ENCODE results near the gene TFCP2L1.
"Not testable (repeated sequence)": the region's sequence is repeated elsewhere in the genome, so short reads cannot be mapped to it uniquely, and the experiment has no call there.

The TFCP2L1 gene

GRCh38 chr2:121298476-121298875 lies 13.5 kb upstream of the TFCP2L1 start:
- Histone ChIP-seq H3K9me2 (ENCODE audit: low read depth, low read length) (no peaks in the 10 kb centered on the region), H3K4me1 (ENCODE audit: insufficient read depth, low read length, severe bottlenecking) (no peaks in the 10 kb centered on the region), H3K4me3 (ENCODE audit: low read depth, low read length, poor library complexity, severe bottlenecking) (no peak overlapping the region), H3K9ac (ENCODE audit: low read length) (no peak overlapping the region), H3K9me3 (ENCODE audit: low read length) (no peaks in the 10 kb centered on the region), H3K36me3 (ENCODE audit: insufficient read depth, low read length) (no peaks in the 10 kb centered on the region), H3F3A (ENCODE audit: insufficient read depth, low read length) (no peaks in the 10 kb centered on the region), H3K4me2 (ENCODE audit: low read length) (no peak overlapping the region), H4K20me1 (ENCODE audit: insufficient read depth, low read length) (no peaks in the 10 kb centered on the region), H3K27me3 (ENCODE audit: insufficient read depth, low read length) (peaks cover 3% of the 10 kb centered on the region; the same call in 1 of the 2 replicates), H2AFZ (ENCODE audit: low read length) (no peak overlapping the region), H3K27ac (ENCODE audit: low read depth, low read length, poor library complexity, severe bottlenecking) (no peak overlapping the region), H3K79me2 (ENCODE audit: insufficient read depth, low read length) (no peaks in the 10 kb centered on the region)
- TF ChIP-seq CTCF (IDR thresholded peaks at IDR 0.05; ENCODE audit: low read length) (no peak), EZH2 (IDR thresholded peaks at IDR 0.05; ENCODE audit: borderline replicate concordance, low read length) (no peak)

- H4K20me1 ChIP-seq (ENCODE audit: insufficient read depth, low read length); H3K4me3 ChIP-seq (ENCODE audit: low read depth, low read length, poor library complexity, severe bottlenecking); H3K9me3 ChIP-seq (ENCODE audit: low read length); H3K9me2 ChIP-seq (ENCODE audit: low read depth, low read length); H3K4me2 ChIP-seq (ENCODE audit: low read length); H3K27ac ChIP-seq (ENCODE audit: low read depth, low read length, poor library complexity, severe bottlenecking); H3K9ac ChIP-seq (ENCODE audit: low read length); H3K79me2 ChIP-seq (ENCODE audit: insufficient read depth, low read length); H2AFZ ChIP-seq (ENCODE audit: low read length); H3F3A ChIP-seq (ENCODE audit: insufficient read depth, low read length); H3K4me1 ChIP-seq (ENCODE audit: insufficient read depth, low read length, severe bottlenecking); H3K27me3 ChIP-seq (ENCODE audit: insufficient read depth, low read length); H3K36me3 ChIP-seq (ENCODE audit: insufficient read depth, low read length): not testable (repeated sequence)
These were observed 12.9 kb upstream of the TFCP2L1 start for GRCh38 chr2:121297866-121298265.

- Histone ChIP-seq H3K27me3 (ENCODE audit: insufficient read depth, low read length) (peaks cover 3% of the 10 kb centered on the region; the same call in 1 of the 2 replicates), H3K4me3 (ENCODE audit: low read depth, low read length, poor library complexity, severe bottlenecking) (no peak overlapping the region), H3K9me2 (ENCODE audit: low read depth, low read length) (no peaks in the 10 kb centered on the region), H2AFZ (ENCODE audit: low read length) (no peak overlapping the region), H3K36me3 (ENCODE audit: insufficient read depth, low read length) (no peaks in the 10 kb centered on the region), H3K4me2 (ENCODE audit: low read length) (no peak overlapping the region), H3K4me1 (ENCODE audit: insufficient read depth, low read length, severe bottlenecking) (no peaks in the 10 kb centered on the region), H4K20me1 (ENCODE audit: insufficient read depth, low read length) (no peaks in the 10 kb centered on the region), H3K27ac (ENCODE audit: low read depth, low read length, poor library complexity, severe bottlenecking) (no peak overlapping the region), H3K9me3 (ENCODE audit: low read length) (no peaks in the 10 kb centered on the region), H3K9ac (ENCODE audit: low read length) (no peak overlapping the region), H3F3A (ENCODE audit: insufficient read depth, low read length) (no peaks in the 10 kb centered on the region), H3K79me2 (ENCODE audit: insufficient read depth, low read length) (no peaks in the 10 kb centered on the region)
- TF ChIP-seq CTCF (IDR thresholded peaks at IDR 0.05; ENCODE audit: low read length): peak; percentile 45; the same call in 1 of the 2 replicates
- TF ChIP-seq EZH2 (IDR thresholded peaks at IDR 0.05; ENCODE audit: borderline replicate concordance, low read length): no peak
These were observed 12.3 kb upstream of the TFCP2L1 start for GRCh38 chr2:121297217-121297830.

Data from OCI-LY1 (cell line).